ENCODE results near the gene GMDS.

GMDS gene

DNA sequence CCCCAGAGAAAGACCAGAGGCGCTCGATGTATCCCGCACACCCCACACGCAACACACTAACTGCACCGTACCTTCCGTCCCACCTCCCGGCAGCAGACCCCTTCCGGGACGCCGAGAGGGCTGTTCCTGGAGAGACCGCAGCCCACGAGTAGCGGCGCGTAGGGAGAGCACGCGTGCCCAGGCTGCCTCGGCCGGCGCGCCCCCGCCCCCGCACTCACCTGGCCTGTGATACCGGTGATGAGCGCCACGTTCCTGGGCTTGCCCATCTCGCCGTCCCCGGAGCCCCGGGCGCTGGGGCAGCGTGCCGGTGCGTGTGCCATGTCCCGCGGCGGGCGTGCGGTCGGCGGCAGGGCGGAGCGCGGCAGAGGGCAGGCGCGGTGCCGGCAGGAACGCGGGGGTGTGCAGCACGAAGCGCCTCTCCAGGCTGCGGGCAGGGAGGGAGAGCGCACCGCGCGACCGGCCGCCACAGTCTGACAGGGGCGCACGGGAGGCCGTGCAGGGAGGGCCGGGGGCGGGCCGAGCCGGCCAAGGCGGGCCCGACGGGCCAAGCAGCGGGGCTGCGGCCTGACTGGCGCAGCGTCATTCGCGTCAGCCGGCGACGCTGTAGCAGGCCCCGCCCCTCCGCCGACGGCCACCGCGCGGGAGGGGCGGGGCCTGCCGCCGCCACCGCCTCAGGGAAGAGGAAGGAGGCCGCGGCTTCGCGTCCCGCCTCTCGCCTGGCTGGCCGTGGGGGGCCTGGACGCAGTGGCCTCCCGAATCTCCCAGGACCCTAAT lies at the start of gene GMDS:
GMDS (minus strand) TSS at position 503 of the 774 bp plus-strand sequence.
- DNase-seq (ENCODE audit: low read depth) = peak; percentile 40

DNA sequence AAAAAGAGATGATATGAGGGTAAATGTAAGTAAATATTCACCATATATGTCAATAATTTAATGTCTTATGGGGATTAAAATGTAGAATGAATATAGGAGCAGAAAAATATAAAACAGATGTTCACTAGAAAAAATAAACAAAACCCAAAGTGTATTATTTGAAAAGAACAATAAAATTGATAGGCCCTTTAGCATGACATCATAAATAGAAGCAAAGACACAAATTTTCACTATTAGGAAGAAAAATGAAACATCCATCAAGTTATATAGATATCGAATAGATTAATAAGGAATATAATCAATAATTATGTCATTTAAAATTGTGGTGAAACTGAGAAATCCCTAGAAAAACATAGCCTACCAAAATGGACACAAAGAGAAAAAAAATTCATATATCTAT lies 40.1 kb upstream of the GMDS start:
- DNase-seq (ENCODE audit: low read depth) = no peak

GRCh38 chr6:2275892-2276242 lies 30.5 kb upstream of the GMDS start:
- DNase-seq (ENCODE audit: low read depth) = no peak

DNA sequence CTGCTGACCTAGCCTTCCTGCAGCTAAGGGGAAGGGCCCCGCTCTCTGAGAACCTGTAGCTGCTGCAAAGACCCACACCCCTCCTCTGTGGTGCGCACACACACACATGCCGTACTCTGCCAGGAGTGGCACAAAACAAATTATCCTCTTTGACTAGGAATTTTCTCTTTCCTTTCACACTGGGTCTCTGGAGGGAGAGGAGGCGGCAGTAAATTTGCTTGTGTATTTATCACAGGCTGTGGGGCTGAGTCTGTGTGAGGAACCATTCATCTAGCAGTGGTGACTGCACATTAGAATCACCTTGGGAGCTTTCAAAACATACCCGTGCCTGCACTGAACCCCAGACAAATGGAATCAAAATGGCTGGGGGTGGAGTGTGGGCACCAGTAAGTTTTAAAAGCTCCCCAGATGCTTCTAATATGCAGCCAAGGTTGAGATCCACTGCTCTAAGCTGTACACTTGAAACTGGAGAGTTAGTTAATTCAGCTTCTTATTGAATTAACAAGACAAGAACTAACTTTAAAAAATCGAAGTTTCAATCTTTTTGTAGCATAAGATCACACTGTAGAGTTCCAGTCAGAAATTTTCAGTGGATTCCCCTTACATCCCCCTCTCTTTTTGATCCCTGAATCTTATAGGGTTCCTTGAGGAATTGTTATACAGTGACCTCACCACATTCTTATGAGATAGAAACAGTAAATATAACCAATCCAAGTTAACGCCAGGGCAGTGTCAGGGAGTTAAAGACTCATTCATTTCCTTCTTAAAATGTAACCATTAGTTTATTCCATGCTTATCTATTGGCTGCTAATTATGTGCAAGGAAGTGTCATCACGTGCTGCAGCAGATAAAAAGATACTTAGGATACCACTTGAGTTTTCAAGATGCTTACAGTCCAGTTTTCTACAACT lies 29.8 kb upstream of the GMDS start:
- no peak for DNase-seq (ENCODE audit: low read depth)

DNA sequence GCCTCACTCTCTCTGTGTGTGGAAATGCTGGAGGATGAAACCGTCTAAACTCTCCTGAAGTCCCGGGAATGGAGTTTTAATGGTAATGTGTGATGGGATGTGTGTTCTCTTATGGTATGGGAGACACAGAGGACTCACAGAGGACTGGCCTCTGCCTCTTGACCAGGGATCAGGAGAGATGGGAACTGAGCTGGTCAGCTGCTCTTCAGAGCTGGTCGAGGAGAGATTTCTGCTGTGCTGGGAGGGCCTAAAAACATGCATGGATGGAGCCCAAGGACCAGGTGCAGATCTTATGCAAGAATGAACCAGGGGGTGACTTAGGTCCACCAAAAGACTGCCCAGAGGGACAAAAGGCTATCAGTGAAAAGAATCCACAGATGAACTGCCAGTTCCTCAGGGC lies 27.3 kb upstream of the GMDS start:
- DNase-seq (ENCODE audit: low read depth) = no peak

GRCh38 chr6:2270054-2270453 lies 24.6 kb upstream of the GMDS start:
- no peak for DNase-seq (ENCODE audit: low read depth)

GRCh38 chr6:2266841-2267240 lies 21.4 kb upstream of the GMDS start:
- no peak for DNase-seq (ENCODE audit: low read depth)

- DNase-seq (ENCODE audit: low read depth) = no peak
Observed at GRCh38 chr6:2266031-2266795, 20.8 kb upstream of the GMDS start.

GRCh38 chr6:2264932-2265331 lies 19.5 kb upstream of the GMDS start:
- no peak for DNase-seq (ENCODE audit: low read depth)

DNA sequence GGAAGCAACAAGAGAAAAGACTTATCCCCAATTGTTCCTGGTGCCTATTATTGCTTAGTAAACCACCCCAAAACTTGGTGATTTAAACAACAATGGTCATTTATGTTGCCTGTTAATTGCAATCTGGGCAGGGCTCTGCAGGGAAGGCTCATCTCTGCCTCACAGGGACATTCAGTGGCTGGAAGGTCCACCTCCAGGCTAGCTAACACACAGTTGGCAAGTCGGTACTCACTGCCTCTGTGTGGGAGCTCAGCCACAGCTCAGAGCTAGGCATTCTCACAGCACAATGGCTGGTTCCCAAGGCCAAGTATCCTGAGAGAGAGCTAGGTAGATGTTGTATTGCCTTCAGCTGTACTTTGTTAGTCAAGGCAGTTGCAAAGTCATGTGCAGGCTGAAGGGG lies 18.5 kb upstream of the GMDS start:
- no peak for DNase-seq (ENCODE audit: low read depth)

GRCh38 chr6:2259574-2259973 lies 14.2 kb upstream of the GMDS start:
- no peak for DNase-seq (ENCODE audit: low read depth)

DNA sequence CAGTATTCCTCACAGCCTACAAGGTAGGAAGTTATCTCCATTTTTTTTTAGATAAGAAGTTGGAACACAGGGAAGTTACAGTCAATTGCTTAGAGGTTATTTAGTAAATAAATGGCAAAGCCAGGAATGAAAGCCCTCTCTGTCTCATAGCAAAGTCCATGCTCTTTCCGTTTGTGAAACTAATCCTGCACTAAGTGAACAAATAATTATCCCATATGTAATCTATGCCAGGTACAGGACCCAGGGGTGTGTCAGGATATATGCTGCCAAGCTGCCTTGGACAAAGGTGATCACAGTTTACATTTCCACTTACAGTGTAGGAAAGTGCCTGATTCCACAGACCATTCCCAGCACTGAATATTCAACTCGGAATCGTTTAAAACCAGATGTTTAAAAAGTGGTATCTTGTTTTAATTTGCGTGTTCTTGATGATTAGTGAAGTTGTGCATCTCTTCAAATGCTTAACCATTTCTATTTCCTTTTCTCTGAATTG lies 13.6 kb upstream of the GMDS start:
- DNase-seq (ENCODE audit: low read depth) = no peak

GRCh38 chr6:2258112-2258511 lies 12.7 kb upstream of the GMDS start:
- DNase-seq (ENCODE audit: low read depth) = no peak

DNA sequence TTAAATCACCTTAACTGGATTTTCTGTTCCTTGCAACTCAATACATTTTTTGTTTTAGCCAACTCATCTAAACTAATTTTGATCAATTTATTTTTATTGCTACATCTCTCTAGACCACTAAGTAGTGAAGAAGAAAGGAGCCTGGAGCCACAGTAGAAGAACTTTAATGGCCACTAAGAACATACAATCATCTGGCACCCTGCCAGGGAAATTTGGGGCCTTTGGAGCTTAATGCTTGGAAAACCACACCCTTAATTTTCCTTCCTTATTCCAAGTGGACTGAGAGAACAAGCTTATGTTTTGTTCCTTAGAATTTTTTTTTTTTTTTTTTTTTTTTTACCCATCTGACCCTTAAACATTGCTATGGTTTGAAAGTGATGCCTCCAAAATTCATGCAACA lies 12.0 kb upstream of the GMDS start:
- DNase-seq (ENCODE audit: low read depth) = no peak

GRCh38 chr6:2254747-2255146 lies 9.3 kb upstream of the GMDS start:
- DNase-seq (ENCODE audit: low read depth) = no peak

DNA sequence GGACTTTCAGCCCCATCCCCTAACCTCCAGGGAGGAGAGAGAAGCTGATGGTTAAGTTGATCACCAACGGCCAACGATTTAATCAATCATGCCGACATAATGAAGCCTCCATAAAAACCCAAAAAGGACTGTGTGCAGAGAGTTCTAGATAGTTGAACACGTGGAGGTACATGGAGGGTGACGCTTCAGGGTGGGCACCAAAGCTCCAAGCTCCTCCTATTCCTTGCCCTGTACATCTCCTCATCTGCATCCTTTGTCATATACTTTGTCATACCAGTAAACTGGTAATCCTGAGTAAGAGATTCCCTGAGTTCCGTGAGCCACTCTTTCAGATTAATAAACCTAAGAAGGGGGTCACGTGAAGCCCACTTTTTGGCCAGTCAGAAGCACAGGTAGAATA lies 3.7 kb upstream of the GMDS start:
- no peak for DNase-seq (ENCODE audit: low read depth)

GRCh38 chr6:2247664-2248063 lies 2.3 kb upstream of the GMDS start:
- no peak for DNase-seq (ENCODE audit: low read depth)

DNA sequence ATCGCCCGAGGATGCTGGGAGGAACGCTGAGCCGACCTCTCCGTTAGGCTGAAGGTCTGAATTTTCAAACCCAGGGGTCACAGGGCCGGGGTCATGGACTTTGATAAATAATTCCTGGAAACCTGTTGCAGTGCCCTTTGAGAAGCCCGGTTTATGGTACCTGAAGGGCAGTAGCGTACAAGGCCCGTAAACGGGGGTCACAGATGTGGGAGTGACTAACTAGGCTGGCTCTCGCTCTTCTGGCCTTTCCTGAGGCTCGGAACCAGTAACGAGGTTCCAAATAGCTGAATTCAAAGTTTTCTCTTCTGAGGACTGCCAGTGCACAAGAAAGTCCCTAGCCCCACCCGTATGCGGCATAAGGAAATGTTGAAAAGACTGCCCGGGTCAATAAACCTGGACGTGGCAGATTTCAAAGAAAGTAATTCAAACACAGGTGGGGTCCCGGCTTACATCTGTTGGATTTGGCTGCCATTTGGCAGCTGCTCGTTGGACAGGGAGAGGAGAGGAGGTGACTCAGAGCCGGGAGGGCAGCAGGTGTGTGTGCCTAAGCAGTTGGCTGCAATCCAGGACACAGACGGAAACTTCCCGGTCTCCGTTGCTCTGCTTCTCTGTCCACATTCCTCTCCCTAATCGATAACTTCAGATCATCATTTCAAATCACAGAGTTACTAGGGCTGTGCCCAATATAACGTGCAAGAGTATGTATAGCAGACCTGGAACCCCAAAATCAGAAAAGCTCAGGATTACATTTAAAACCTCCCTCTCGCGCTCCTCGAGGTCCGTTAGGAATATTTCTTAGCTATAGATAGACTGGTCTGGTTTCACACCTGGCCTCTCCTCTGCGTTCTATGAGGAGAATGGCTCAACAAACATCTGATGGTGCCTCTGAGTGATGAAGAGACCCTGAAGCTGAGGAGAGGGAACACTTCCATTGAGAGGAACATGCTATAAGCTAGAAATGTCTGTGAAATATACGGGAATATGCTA lies 765 bp upstream of the GMDS start:
- DNase-seq (ENCODE audit: low read depth) = no peak

GRCh38 chr6:2244261-2245102 lies 923 bp downstream of the GMDS start:
- DNase-seq (ENCODE audit: low read depth) = no peak

- no peak for DNase-seq (ENCODE audit: low read depth)
Observed at GRCh38 chr6:2242311-2242710, 3.1 kb downstream of the GMDS start.
